GM19239 (cell line): ENCODE data around the gene ALS2CL.

Experiments
- DNase-seq: peaks from one replicate; pipeline ENCODE4 v3.0.0; 2011; ENCODE audit warnings: low spot score; ENCODE audit not compliant: insufficient read length
- FAIRE-seq: peaks from 2 replicates; lab custom pipeline; 2011; peaks lifted over from hg19 to GRCh38; lab: Jason Lieb, UNC

ALS2CL gene

DNA sequence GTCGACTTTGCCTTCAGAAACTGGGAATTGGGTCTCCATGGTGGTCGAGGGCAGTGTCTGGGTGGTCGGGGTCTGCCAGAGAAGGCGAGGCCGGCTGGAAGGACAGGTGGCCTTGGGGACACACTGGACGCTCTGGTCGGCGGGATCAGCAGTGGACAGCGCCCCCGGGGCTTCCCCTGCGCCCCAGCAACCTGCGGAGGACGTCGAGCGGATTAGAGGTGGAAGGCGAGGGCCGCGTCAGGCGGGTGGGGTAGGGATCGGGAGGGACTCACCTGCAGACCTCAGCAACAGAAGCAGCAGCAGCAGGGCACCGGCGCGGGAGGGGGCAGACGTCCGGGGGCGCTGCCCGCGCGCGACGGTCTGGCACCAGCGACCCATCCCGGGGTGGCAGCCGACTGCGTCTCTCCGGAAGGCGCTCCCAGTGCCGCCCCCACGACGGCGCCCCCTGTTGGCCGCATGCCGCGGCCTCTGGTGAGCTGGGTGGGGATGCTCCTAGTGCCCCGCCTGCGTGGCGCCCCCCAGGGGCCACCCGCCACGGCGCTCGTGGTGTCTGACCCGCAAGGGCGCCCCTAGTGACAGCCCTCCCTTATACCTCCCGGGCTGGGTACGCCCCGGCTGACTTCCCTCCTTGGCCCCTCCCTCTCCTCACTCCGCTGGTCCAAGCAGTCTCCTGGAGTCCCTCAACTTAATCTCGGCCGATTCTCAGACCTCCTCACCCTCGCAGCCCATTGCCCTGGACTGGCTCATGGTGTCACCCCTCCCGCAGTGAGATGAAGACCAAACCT lies 24.2 kb upstream of the ALS2CL start, which contains the start of gene PRSS50:
Gene PRSS50, minus strand, starts transcription at position 423 of the 785 bp plus-strand sequence. Its CDS starts 45 bp downstream, at position 378.
- DNase-seq (no peak), FAIRE-seq (no peak)

DNA sequence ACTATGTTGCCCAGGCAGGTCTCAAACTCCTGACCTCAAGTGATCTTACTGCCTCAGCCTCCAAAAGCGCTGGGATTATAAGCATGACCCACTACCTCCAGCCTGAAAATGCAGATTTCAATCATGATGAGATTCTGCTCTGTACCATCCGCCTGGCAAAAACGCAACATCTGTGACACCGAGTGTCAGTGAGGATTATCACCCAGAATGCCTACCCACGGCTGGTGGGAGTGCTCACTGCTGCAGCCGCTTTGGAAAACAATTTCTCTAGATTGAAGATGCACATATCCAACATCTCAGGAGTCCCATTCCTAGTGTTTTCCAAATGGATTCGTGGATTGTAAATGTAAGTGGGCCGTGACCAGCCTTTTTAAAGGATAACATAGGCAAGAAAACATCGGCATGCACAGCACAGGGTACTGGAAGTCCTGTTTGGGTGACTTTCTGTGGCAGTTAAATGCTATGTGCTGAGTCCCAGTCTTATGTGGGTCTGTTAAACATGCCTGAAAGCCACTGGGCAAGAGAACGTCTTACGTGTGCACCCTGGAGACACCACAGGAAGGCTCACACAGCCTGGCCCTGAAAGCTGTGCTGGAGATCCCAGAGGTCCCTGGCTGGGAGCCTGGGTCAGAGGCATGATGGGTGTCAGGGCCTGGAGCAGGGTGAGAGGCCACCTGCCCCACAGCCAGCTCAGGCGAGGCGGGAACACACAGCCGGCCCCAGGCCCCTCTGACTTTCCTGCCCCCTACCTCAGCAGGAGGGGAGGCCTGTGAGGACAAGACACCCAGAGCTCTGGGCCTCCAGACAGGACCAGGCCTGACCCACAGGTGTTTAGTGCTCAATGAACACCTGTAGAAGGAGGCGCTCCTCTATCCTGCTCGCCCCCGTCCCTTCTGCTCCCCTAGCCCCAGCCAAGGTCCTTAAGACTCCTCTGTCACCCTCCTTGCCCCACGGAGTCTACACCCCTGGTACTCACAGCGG lies 23.3 kb upstream of the ALS2CL start:
- DNase-seq, result no peak
- no peak for FAIRE-seq

DNA sequence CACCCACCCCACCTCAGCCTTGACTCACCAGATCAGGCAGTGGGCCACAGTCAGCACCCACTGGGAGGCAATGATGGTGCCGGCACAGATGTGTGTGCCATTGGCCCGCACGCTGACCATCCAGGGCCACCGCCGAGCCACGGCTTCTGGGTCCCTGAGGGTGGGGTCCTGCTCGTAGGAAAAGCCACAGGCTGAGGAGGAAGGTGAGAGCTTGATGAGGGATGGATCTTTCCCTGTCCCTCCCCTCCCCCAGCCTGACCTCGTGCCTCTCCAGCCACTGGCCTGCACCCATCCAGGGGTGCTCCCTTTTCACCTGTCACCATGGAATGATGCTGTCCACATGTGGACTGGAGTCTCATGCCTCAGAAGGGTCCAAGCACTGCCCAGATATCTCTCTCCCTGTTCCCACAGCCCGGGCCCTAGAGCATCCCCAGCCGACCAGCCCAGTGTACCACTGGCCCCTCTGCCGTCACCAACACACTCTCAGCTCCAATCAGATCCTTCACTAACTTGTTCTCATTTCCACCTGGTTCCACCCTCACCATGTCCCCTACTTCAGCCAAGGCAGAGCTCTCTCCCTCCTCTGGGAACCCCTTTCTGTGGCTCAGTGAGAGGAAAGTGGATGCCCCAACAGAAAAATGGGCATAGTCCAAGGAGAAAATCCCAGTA lies 22.2 kb upstream of the ALS2CL start:
- DNase-seq, result no peak
- no peak for FAIRE-seq

DNA sequence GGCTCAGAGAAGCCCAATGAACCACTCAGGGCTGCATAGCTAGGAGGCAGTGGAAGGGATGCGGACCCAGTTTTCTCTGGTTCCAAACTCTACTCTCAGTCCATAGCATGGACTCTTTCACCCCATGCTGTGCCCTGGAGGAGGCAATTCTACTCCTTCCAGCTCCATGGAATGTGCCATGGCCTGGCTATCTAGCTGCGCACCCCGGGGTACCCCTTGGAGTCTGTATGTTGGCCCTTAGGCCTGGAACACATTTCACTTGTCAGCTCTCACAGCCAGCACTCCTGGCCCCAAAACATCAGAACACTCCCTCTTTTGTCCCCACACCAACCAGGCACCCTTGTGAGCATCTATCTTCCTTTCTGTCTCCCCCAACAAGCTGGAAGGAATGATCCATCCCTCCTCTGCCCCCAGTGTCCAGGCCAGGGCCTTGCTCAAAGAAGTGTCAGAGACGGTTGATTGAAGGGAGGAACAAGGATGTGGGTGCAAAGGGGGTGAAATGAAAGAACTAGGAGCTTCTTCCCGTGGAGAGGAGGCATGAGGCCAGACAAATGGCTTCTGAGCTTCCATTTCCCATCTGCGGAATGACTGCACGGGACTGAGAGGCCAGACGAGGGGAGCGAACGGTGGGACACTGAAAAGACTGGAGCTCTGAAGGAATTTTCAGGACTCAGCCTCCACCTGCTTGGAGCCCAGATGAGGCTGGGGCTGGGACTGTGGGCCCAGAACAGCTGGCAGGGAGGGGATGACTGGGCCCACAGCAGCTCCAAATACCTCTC lies 21.4 kb upstream of the ALS2CL start:
- DNase-seq, result no peak
- no peak for FAIRE-seq

DNA sequence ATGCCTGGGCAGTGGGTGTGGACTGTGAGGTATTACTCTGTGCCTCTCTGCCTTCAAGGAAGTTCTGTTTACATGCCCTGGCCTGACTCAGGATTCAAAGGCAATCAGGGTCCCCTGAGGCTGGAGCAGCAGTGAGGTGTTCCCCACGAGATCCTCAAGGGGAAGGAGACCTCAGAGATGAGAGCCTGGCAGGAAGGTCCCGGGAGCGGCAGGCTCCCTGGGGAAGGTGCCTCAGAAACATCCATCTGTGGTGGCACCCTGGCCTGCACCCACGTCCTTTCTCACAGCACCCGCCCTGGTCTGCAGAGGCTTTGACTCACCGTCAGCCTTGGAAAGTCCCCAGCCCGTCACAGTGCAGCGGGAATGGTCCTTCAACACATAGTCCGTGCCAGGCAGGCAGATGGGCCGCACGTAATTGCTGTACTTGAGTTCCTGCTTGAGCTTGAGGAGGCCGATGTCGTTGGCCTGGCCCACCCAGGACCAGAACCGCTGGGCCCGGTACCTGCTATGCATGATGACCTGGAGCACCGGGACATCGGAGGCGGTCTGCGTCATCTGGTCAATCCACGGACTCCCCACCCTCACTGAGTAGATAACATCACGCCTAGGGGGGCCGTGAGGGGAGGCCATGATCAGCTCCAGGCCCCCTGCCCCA lies 20.5 kb upstream of the ALS2CL start:
- peak; percentile 28 for FAIRE-seq

DNA sequence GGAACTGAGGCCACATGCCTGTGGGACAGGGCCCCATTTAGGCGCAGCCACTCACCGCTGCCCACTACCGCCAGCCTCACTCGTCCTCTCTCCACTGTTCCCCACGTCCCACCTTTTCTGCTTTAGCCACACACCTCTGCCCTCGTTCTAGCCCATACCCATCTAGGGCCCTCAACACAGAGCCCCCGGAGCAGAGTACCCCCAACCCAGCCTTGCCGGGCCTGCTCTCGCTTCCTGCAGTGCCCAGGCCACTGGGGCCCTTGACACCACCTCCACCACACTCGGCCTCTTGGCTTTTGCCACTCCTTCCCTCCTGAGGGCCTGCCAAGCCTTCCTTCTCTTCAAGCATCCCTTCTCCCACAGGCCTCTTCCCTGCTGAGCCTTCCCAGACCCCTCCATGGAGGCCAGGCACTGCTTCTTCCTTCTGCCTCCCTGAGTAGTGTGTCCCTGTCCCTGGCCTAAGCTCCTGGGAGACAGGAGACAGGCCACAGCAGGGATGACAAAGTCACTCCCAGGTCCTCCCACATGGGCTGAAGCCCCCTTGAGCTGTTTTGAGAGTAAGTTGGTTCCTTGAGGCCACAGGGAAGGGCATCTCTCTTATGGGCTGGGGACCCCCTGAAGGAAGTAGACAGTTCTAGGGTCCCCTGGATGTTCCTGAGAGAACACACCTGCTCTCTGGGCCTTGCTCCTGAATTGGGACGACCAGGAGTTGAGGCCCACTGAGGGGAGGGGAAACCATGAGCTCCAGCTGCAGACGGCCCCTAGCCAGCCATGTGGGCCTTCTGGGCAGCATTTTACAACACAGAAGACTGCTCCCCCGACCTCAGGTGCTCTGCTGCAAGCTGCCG lies 19.8 kb upstream of the ALS2CL start:
- DNase-seq (no peak), FAIRE-seq (no peak)

More for the DNA sequence above, 20.5 kb upstream of the ALS2CL start:
- peak; percentile 55 for DNase-seq

DNA sequence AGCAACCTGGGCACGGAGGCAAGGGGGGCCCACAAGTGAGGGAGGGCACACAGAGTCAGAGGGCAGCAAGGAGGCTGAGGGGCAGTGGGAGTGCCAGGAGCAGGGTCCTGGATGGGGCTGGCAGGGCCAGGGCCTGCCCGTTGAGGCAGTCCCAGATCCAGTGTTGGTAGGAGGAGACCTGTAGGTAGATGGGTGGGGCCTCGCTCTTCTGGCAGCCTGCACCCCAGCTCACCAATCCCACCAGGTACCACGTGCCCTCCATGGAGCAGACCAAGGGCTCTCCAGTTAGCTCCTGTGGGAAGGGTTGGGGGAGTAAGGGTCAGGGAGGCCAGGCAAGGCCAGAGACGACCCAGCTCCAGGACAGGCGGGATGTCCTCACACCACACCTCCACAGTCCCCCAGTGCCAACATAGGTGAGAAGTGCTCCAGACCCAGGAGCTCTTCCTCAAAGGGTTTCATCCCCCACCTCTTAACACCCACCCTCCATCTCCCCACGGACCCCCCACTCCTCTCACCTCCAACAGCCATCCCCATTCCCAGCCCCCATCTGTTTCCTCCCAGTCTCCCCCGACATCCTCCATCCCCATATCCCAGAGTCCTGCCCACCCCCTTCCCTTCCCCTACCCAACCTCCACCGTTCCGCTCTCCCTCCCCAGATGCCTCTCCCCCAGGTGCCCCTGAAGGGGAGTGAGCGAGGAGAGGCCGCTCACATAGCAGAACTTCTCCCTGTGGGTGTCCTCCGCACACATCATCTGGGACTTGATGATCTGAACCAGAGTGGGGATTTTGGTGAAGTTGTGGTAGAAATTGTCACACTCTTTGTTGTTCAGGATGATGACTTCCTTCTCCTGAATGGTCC lies 18.9 kb upstream of the ALS2CL start:
- no peak for FAIRE-seq
- DNase-seq, result no peak

DNA sequence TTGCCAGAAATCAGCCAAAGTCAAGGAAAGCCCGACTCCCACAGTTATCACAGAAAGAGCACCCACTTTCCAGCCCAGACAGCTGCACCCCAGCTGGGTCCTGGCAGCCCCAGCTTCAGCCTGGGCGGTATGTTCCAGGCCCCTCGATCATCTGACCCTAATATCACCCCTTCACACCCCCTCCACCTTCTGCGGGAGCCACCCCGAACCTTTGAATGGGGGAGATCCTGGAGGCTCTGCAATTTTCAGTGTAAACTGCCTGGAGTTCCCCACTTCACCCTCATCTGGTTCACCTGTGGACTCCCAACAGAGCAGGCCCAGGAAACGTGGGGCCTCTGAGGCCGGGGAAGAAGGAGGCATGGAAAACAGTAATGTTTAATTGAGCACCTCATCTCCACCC lies 18.3 kb upstream of the ALS2CL start:
- no peak for DNase-seq
- FAIRE-seq, result no peak

DNA sequence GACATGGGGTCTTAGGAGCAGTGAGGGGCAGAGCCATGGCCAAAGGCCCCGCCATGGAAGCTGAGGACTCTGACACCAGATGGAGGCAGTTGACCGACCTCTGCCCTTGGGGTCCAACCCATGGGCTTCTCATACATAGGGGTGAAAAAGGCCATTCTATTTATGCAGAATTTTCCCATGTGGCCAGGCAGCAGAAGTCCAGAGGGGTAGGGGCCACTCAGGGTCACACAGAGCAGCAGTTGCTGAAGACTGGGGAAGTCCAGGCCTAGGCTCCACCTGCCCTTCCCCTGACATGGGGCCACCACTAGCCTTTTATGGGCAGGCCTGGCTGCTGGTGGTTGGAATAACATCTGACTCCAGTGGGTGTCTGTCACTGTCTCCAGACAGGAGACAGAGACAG lies 17.8 kb upstream of the ALS2CL start:
- FAIRE-seq (no peak), DNase-seq (no peak)

DNA sequence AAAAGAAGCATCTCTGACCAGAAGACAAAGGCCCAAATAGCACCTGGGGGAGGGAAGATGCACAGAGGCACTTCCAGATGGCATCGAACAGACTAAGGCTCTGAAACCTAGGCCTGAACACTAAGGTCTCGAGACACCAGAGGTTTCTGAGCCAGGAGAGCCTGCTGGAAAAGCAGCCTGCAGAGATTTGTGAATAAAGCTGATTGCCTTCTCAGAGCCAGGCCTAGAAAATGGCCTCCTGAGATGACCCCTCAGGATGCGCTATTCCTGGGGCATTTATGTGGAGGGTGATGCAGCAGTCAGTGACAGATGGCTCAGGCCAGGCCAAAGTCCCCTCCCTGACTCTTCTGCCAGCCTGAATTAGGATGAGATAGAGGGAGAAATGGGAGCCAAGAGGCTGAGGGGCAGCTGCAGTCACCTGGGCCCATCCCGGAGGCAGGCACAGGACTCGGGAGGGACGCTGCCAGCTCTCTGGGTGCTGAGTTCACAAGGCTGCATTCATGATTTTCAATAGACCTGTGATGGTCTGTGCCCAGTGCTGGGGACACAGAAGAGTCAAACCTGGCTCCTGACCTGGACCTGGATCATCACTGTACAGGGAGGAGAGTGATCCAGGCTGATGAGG lies 17.3 kb upstream of the ALS2CL start:
- DNase-seq (no peak), FAIRE-seq (no peak)

DNA sequence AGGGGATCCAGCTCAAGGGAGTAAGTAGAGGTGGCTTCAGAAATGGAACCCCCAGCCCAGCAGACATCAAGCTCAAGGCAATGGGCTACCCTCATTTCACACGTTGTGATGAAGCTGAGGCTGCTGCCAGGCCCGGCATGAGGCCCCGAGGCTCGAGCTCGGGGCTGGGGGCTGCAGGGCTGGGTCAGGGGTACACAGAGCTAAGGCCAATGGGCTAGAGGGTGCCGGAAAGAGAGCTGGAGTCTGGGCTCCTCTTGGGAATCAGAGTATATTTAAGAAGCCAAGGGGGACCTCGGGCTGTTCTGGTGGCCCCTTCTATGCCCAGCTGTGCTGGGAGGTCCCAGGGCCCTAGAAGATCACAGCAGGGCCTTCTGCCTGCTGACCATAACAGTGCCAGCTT lies 16.8 kb upstream of the ALS2CL start:
- FAIRE-seq (no peak), DNase-seq (no peak)

DNA sequence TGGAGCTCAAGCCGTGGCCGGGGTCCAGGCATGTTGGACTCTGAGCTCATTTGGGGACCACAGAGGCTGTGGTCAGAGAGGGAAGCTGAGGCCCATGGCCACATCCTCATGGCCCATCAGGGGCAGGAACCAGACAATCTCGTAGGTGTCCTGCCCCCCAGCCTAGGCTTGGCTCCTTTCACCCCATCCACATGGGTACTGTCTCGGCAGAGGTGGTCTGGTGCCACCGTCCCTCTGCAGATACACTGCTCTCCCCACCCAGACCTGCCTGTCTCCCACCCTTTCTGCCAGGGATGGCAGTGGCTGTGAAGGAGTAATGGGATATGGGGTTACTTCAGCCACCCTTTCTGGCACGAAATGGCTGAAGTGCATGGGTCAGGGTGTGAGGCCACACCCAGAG lies 16.2 kb upstream of the ALS2CL start:
- DNase-seq, result no peak
- FAIRE-seq, result no peak

DNA sequence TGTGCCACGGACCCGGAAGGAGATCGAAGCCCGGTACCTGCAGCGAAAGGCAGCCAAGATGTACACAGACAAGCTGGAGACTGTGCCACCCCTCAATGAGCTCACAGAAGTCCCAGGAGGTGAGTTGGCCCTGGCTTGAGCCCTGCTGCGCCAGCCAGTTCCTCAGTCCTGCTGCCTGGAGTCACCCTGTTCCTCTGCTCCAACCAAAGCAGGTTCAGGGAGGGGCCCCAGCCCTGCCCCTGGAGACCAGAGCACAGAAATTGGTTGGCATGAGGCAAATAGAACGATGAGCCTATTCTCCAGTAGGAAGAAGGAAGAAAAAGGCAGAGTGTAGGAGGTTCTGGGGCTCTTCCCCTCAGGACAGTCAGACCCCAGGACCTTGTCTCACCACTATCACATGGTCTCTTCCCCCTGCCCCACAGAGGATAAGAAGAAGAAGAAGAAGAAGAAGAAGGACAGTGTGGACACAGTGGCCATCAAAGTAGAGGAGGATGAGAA lies 15.7 kb upstream of the ALS2CL start:
- DNase-seq (no peak), FAIRE-seq (no peak)

DNA sequence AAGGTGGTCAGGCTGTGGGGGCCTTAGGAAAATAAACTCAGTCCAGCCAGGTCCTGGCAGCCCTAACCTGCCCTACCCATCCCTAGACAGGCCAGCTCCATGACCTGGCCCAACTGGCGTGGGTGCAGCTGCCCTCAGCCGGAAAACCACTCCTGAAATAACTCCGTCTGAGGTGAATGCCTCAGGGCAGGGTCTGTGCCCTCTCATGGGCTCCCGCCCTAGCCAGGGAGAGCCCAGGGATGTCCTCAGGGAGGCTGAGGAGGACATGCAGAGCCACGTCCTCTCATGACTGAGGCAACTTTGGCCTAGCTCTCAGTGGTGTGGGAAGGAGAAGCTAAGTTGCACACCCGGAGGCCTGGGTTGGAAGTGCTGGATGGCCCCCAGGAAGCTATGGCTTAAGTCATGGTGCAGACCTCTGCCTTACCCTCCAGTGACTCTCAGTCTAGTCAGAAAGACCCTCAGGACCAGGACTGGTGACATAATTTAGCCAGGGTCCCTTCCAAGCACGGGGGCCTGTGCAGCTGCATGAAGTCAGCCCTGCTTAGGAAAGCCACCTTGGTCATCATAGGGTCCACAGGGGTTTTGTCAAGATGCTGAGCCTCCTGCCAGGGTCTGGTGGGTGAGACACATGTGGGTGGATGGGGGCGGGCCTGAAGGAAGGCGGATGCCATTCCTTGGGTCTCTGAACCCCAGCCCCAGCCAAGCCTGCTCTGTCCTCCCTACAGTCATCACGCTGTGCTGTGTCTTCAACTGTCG lies 15.1 kb upstream of the ALS2CL start:
- FAIRE-seq, result no peak

DNA sequence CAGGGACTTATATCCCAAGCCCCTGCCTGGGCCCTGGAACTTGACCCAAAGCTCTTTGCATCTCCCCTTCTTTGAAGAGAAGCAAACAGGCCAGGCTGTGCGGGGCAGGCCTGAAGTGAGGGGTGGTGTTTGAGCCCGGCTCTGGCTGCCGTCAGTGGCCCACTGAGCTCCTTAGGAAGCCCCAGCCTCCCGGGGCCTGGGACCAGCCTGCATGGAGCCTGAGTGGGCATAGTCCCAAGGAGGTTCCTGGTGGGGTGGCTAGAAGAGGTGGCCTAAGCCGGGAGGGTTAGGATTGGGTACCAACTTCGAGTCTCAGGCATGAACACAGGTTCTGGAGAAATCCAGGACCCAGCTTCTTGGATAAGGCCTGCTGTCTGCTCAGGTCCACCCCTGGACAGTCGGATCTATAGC lies 14.1 kb upstream of the ALS2CL start:
- FAIRE-seq (no peak), DNase-seq (no peak)

More for the DNA sequence above, 15.1 kb upstream of the ALS2CL start:
- no peak for DNase-seq
